HG02943 (cell line): ENCODE measurements around the gene PARD3.

Experiments used
- ATAC-seq: cut with Tn5 transposase; IDR thresholded peaks from one replicate; pipeline ENCODE4 v1.9.1; 2021; ENCODE audit warnings: mild to moderate bottlenecking, low read depth, moderate library complexity; ENCODE audit not compliant: unreplicated experiment

PARD3 gene

DNA sequence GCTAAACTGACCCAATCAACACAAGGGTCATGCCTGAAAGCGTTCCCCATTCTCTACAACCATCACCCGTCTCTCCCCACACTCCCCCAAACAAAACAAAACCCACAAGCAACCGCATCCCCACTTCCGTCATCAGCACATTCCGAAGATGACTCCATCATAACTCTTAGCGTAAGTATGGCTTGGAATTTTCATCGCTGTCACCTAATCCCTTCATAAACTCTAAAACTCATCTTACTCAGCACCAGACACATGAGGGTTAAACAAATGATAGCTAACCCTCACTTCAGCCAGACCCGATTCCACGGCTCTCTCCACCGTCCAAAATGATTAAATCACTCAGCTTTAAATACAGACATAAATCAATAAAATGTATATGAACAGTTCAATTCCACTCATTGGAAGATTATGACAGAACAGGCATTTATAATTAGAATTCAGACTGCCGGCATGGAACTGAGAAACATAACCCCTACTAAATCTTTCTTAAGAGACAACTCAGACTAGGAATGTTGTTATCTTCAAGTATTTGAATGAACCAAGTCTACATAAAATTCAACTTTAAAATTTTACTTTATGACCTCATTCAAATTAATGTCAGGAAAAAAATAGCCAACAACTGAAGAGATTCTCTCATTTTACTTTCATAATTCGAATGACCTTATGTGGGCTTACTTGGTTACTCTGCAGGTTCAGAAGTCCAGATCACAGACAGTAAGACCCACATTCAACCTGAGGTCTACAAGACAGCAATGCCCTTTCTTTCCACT is 215.9 kb downstream of the PARD3 start:
- ATAC-seq: no peak

DNA sequence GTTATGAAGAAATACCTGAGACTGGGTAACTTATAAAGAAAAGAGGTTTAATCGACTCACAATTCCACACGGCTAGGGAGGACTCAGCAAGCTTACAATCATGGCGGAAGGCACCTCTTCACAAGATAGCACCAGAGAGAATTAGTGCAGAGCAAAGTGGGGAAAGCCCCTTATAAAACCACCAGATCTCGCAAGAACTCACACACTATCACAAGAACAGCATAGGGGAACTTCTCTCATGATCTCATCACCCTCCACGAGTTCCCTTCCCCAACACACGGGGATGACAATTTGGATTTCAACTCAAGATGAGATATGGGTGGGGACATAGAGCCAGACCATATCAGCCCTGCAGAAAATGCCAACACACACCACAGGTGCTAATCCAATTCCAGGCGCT is 218.7 kb downstream of the PARD3 start:
- ATAC-seq: no peak

GRCh38 chr10:34593930-34594329 is 221.2 kb downstream of the PARD3 start:
- ATAC-seq: no peak

- ATAC-seq: no peak
Observed at GRCh38 chr10:34593374-34593890, 221.7 kb downstream of the PARD3 start.

DNA sequence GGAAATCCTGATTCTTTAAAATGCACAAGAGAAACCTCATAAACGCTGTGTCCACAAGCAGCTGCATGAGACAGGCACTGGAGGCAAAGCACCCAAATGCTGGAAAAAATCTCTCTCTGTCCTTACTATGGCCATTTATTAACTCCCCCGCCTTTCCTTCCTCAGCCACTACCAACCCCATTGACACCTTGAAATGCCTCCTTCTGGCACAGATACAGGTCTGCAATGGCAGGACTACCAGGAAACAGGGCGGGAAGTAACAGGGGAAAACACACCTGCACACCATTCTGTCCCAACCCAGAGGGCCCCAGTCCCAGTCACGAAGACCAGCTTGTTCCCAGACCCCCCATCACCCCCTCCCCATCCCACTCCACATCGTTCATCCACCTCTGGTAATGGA is 224.3 kb downstream of the PARD3 start:
- no peak for ATAC-seq

- no peak for ATAC-seq
Observed at GRCh38 chr10:34589275-34589674, 225.8 kb downstream of the PARD3 start.

- no peak for ATAC-seq
Observed at GRCh38 chr10:34587680-34588019, 227.4 kb downstream of the PARD3 start.

DNA sequence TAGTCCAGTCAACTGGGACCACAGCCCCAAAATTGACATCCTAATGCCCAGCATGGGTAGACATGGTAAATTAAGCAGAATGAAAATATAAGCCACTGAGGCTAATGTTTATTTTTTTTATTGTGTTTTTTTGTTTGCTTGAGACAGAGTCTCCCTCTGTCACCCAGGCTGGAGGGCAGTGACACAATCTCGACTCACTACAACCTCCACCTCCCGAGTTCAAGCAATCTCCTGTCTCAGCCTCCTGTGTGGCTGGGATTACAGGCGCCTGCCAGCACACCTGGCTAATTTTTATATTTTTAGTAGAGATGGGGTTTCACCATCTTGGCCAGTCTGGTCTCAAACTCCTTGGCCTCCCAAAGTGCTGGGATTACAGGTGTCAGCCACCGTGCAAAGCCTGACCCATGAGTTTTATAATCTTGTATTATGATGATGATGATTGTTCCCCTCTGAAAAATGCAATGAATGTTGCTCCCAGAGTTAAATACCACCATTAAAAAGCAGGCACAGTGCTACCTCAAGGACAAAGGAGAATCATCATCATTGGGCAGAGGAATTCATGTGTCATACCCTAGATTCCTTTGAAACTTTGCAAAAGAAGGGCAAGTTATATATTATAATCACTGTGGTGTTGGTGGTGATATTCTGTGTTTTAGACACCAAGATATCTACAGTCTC is 228.0 kb downstream of the PARD3 start:
- no peak for ATAC-seq

GRCh38 chr10:34585422-34586112 is 229.5 kb downstream of the PARD3 start:
- no peak for ATAC-seq

- ATAC-seq: no peak
Observed at GRCh38 chr10:34584164-34584563, 230.9 kb downstream of the PARD3 start.

- no peak for ATAC-seq
Observed at GRCh38 chr10:34581801-34582532, 233.1 kb downstream of the PARD3 start.

- no peak for ATAC-seq
Observed at GRCh38 chr10:34580643-34581042, 234.5 kb downstream of the PARD3 start.

- no peak for ATAC-seq
Observed at GRCh38 chr10:34580214-34580613, 234.9 kb downstream of the PARD3 start.

DNA sequence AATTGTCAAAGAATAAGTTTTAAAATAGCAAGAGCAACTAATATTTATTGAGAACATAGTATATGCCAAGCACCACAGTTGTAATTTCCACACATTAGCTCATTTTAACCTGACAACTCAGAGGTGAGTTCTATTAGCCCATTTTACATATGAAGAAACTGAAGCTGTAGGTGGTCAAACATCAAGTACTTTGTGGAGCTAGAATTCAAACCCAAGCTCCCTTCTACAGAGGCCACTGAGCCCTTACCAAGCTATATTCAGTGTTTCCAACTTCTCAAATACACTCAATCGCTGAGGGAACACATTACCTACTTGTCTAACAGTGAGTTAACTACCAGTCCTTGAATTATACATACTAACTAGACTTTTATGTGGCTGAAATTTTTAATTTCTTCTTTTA is 236.6 kb downstream of the PARD3 start:
- no peak for ATAC-seq

DNA sequence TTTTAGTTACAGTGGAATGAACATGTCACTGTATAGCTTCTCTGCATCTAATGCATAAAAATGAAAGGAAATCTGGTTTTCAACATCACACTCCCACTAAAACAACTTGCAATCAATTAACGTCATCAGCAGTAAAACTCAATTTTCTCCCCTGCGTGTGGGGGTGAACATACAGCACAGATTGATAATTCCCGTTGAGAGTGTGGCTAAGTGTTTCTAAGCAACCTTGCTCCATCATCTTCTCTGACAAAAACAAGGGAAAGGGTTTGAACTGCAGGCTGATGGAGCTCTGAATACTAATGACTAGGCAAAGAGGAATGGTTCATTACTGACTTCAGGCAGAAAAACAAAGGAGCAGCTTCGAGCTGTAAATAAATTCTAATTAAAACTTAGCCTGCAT is 238.3 kb downstream of the PARD3 start:
- no peak for ATAC-seq

- ATAC-seq: no peak
Observed at GRCh38 chr10:34575882-34576281, 239.2 kb downstream of the PARD3 start.

DNA sequence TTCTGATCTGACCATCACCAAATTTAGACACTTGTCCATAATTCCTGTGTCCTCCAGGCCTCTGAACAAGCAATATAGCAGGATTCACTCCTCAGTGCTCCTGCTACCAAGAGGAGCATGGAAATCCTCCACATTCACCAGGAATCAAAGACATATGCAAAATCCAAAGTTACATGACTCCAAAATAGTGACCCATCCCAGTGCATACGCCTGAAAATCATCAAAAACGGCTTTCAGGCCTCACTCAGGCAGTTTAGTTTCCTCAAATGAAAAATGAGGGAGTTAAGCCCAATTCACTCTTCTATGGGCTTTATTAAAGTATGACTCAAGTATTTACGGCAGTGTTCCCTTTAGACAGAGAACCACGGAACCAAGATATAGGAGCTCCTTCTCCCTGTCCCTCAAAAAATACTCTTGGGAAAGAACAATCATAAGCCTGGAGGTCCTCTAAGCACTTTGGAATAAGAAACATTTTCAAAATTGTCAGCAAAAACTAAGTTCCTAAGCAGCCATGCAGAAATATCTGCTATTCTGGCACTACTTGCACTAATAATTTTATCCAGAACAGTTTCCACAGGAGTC is 240.7 kb downstream of the PARD3 start:
- ATAC-seq: no peak

- ATAC-seq: no peak
Observed at GRCh38 chr10:34570887-34571286, 244.2 kb downstream of the PARD3 start.

DNA sequence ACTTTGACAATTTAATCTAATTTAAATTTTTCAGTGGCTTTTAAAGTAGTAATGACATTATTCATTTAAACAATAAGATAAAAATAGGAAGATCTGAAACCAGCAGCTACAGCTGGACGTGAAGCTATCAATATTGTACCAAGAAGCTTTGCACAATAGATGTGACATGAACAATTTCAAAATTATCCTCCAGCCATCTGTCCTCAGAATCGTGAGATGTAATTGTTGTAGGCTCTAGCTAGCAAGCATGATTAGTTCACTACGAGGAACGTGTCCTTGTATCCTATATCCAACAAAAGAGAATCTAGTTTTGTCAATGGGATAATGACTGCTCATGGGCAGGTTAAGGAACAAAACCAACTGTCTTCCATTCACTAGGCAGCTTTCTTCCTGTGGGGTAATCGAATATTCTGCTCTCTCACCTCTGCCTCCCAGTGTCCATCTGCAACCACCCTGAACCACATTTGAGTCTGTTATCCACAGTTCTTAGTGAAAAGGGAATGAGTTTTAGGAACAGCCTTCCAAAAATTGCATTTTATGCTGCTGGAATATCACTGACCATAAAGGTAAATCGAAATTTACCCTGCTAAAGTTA is 247.3 kb downstream of the PARD3 start:
- ATAC-seq: no peak

GRCh38 chr10:34565934-34566333 is 249.2 kb downstream of the PARD3 start:
- ATAC-seq: no peak
